Neuronal stem cell (in vitro differentiated cells): ENCODE results near the gene KIAA0930.

Experiments
- DNase-seq: peaks from one replicate; pipeline ENCODE4 v3.0.0-alpha.2; 2013; ENCODE audit warnings: low spot score
- H2AFZ ChIP-seq: one replicate; pipeline ENCODE4 v1.6.1; 2013; ENCODE audit warnings: mild to moderate bottlenecking, low read length, inconsistent platforms
- H2AK5ac ChIP-seq: 2 replicates; pipeline ENCODE4 v1.6.1; 2013; ENCODE audit warnings: low read depth, mild to moderate bottlenecking, inconsistent platforms, low read length, moderate library complexity, mixed read lengths
- H2BK120ac ChIP-seq: 2 replicates; pipeline ENCODE4 v1.6.1; 2013; ENCODE audit warnings: low read depth, mild to moderate bottlenecking, inconsistent platforms, low read length, moderate library complexity, mixed read lengths
- H2BK12ac ChIP-seq: one replicate; pipeline ENCODE4 v1.6.1; 2013; ENCODE audit warnings: low read length, inconsistent platforms
- H2BK15ac ChIP-seq: 2 replicates; pipeline ENCODE4 v1.6.1; 2013; ENCODE audit warnings: mild to moderate bottlenecking, low read length, inconsistent platforms, mixed read lengths
- H2BK5ac ChIP-seq: one replicate; pipeline ENCODE4 v1.6.1; 2013; ENCODE audit warnings: inconsistent platforms, mild to moderate bottlenecking, low read length, moderate library complexity
- H3K14ac ChIP-seq: one replicate; pipeline ENCODE4 v1.6.1; 2013; ENCODE audit warnings: low read length, inconsistent platforms
- H3K18ac ChIP-seq: 2 replicates; pipeline ENCODE4 v1.6.1; 2013; ENCODE audit warnings: low read length, inconsistent platforms
- H3K23ac ChIP-seq: 2 replicates; pipeline ENCODE4 v1.6.1; 2013; ENCODE audit warnings: low read depth, mild to moderate bottlenecking, mixed read lengths, low read length, inconsistent platforms; ENCODE audit not compliant: poor library complexity
- H3K27ac ChIP-seq: replicated peaks from 3 replicates; pipeline ENCODE4 v1.5.1; 2013; ENCODE audit warnings: low read length, inconsistent platforms
- H3K27me3 ChIP-seq, 3 experiments: 2 replicates each; pipeline ENCODE4 v1.6.1; 2013; ENCODE audit warnings: low read length in 3 of 3, mild to moderate bottlenecking in 2 of 3, inconsistent platforms in 1 of 3, low read depth in 1 of 3, mixed read lengths in 1 of 3, moderate library complexity in 1 of 3; ENCODE audit not compliant: control insufficient read depth in 3 of 3, insufficient read depth in 3 of 3
- H3K36me3 ChIP-seq, 2 donors: replicated peaks in 1 of 2; 2 replicates each; pipeline ENCODE4 v1.6.1; 2013; ENCODE audit warnings: low read length in 2 of 2; ENCODE audit not compliant: control insufficient read depth in 2 of 2, insufficient read depth in 2 of 2
- H3K4ac ChIP-seq: 2 replicates; pipeline ENCODE4 v1.6.1; 2013; ENCODE audit warnings: inconsistent platforms, mild to moderate bottlenecking, low read length, moderate library complexity
- H3K4me1 ChIP-seq, 2 donors: 1 replicate in 1 of 2; 2 replicates in 1 of 2; pipeline ENCODE4 v1.6.1; 2013; ENCODE audit warnings: low read length in 2 of 2, low read depth in 1 of 2; ENCODE audit not compliant: control insufficient read depth in 2 of 2, insufficient read depth in 1 of 2
- H3K4me2 ChIP-seq: one replicate; pipeline ENCODE4 v1.6.1; 2013; ENCODE audit warnings: mild to moderate bottlenecking, low read length, inconsistent platforms; ENCODE audit not compliant: insufficient read depth, poor library complexity, severe bottlenecking
- H3K4me3 ChIP-seq, 2 donors: 2 replicates each; pipeline ENCODE4 v1.5.1; 2013; ENCODE audit warnings: low read length in 2 of 2, mild to moderate bottlenecking in 2 of 2, inconsistent platforms in 1 of 2, moderate library complexity in 1 of 2
- H3K79me1 ChIP-seq: one replicate; pipeline ENCODE4 v1.6.1; 2013; ENCODE audit warnings: low read depth, mild to moderate bottlenecking, inconsistent platforms, low read length, moderate library complexity
- H3K9ac ChIP-seq: one replicate; pipeline ENCODE4 v1.6.1; 2013; ENCODE audit warnings: mild to moderate bottlenecking, low read depth, low read length, inconsistent platforms; ENCODE audit not compliant: poor library complexity
- H3K9me3 ChIP-seq, 2 donors: replicated peaks in 1 of 2; 2 replicates each; pipeline versions ENCODE3 to v1.6.1; 2013; ENCODE audit warnings: low read length in 2 of 2, mild to moderate bottlenecking in 2 of 2, inconsistent platforms in 1 of 2, low read depth in 1 of 2, mixed read lengths in 1 of 2, moderate library complexity in 1 of 2; ENCODE audit not compliant: control insufficient read depth in 2 of 2, insufficient read depth in 1 of 2
- H4K8ac ChIP-seq: one replicate; pipeline ENCODE4 v1.6.1; 2013; ENCODE audit warnings: low read depth, mild to moderate bottlenecking, inconsistent platforms, low read length, moderate library complexity
- H4K91ac ChIP-seq: one replicate; pipeline ENCODE4 v1.6.1; 2013; ENCODE audit warnings: low read length, low read depth, mild to moderate bottlenecking, inconsistent platforms; ENCODE audit not compliant: poor library complexity
- WGBS, 2 donors: extraction: QIAGEN DNeasy Blood & Tissue Kit; methylation state at CpG; one replicate each; pipeline ENCODE4 v1.1.7; 2013; ENCODE audit warnings: missing lambda C conversion rate in 2 of 2, mixed read lengths in 1 of 2; ENCODE audit not compliant: insufficient read length in 2 of 2, insufficient replicate concordance in 1 of 2; ENCODE audit errors: extremely low coverage in 2 of 2; 5-methylcytosine and 5-hydroxymethylcytosine counted together

The KIAA0930 gene

DNA sequence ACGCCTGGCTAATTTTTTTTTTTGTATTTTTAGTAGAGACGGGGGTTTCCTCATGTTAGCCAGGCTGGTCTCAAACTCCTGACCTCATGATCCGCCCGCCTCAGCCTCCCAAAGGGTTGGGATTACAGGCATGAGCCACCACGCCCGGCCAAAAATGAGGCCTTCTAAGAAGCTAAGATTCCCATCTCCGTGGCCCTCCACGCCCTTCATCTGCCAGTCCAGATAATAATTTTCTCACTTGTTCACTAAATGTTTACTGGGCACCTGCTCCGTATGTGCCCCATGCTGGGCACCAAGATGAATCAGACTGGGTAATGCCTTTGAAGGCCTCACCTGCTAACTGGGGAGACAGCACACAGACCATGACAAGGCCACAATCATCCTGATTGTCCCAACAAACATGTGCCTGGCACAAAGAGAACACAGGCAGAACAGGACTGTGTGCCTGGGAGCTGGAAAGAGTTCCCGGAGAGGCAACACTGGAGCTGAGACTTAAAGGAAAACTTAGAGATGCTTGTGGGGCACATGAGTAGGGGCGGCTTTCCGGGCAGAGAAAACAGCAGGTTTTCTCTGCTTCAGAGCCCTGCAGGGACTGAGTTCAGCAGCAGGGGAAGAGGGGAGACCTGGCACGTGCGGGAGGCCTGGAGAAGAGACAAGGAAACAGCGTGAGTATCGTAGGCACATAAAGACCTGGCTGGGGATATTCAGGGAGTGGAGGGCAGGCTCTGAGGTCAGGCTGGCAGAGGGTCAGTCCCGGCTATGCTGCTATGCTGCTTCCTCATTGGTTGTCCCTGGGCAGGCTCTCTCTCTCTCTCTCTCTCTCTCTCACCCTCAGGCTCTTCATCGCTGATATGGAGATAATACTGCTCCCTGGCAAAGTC, 2.4 kb downstream of the KIAA0930 start:
- peaks cover 20% of the 10 kb centered on the region for H3K79me1 ChIP-seq
- H2AK5ac ChIP-seq: no peak overlapping the region
- H2BK12ac ChIP-seq: no peak overlapping the region
- no peaks in the 10 kb centered on the region for H3K36me3 ChIP-seq
- H3K18ac ChIP-seq: no peak overlapping the region
- no peak overlapping the region for H4K91ac ChIP-seq
- no peak overlapping the region for H2BK120ac ChIP-seq
- H4K8ac ChIP-seq: no peak overlapping the region
- H3K23ac ChIP-seq: no peak overlapping the region
- no peak overlapping the region for H3K14ac ChIP-seq
- DNase-seq: no peak
- H3K4me2 ChIP-seq: no peak overlapping the region
- H3K9ac ChIP-seq: no peak overlapping the region
- no peaks in the 10 kb centered on the region for H3K9me3 ChIP-seq
- no peak overlapping the region for H2BK15ac ChIP-seq
- H3K27ac ChIP-seq: no peak overlapping the region
- no peak overlapping the region for H2AFZ ChIP-seq
- no peak overlapping the region for H3K4me3 ChIP-seq
- H3K27me3 ChIP-seq: peaks cover 0 to 8% (median 6%) of the 10 kb centered on the region in 3 experiments
- no peak overlapping the region for H3K4ac ChIP-seq
- WGBS, 2 donors: no CpG with 5 or more reads among the region's 18 CpGs
- peaks cover 8 to 18% of the 10 kb centered on the region in 2 donors for H3K4me1 ChIP-seq
- no peak overlapping the region for H2BK5ac ChIP-seq

GRCh38 chr22:45237065-45237990, 3.4 kb downstream of the KIAA0930 start:
- Histone ChIP-seq H3K4me1 (peaks cover 8 to 18% of the 10 kb centered on the region in 2 donors), H2BK120ac (no peak overlapping the region), H2AK5ac (no peak overlapping the region), H3K9me3 (no peaks in the 10 kb centered on the region), H2BK5ac (no peak overlapping the region), H3K36me3 (no peaks in the 10 kb centered on the region), H4K91ac (no peak overlapping the region), H3K23ac (no peak overlapping the region), H2AFZ (no peak overlapping the region), H3K4me2 (no peak overlapping the region), H3K18ac (no peak overlapping the region), H2BK12ac (no peak overlapping the region), H3K27ac (no peak overlapping the region), H2BK15ac (no peak overlapping the region), H3K4me3 (no peak overlapping the region), H3K79me1 (peaks cover 20% of the 10 kb centered on the region), H3K27me3 (peaks cover 0 to 8% (median 6%) of the 10 kb centered on the region in 3 experiments), H4K8ac (no peak overlapping the region), H3K14ac (no peak overlapping the region), H3K9ac (no peak overlapping the region), H3K4ac (no peak overlapping the region)
- no CpG with 5 or more reads among the region's 15 CpGs for WGBS, 2 donors
- DNase-seq: no peak

DNA sequence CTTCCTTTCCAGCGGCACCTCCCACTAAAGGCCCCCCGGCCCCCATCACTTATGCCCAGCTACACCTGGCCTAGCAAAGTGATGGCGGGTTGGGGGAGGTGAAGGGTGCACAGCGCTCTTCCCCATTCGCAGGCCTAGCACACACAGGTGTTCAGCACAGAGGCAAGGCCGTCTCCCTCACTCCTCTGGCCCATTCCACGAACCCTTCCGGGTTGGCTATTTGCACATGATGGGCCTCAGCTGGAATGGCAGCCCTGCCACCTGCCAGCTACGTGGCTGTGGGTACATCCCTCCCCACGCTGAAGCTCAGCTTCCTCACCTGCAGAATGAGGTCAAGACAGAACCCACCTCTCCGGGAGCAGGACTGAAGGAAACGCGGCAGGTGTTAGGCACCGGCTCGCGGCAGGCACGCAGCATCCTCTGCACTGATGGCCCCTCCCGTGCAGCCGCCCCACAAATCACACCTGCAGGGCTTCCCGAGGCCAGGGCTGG, 4.8 kb downstream of the KIAA0930 start:
- H3K14ac ChIP-seq: peak overlapping the region; percentile 64
- H3K4ac ChIP-seq: peak overlapping the region; percentile 77
- peak overlapping the region; percentile 26 for H2BK15ac ChIP-seq
- no peak overlapping the region for H3K4me3 ChIP-seq
- H3K27ac ChIP-seq: no peak overlapping the region
- no peaks in the 10 kb centered on the region for H3K36me3 ChIP-seq
- no peak overlapping the region for H2AFZ ChIP-seq
- H2BK120ac ChIP-seq: no peak overlapping the region
- peaks cover 20% of the 10 kb centered on the region for H3K79me1 ChIP-seq
- no peak overlapping the region for H3K4me2 ChIP-seq
- peak overlapping the region; percentile 44 for H2AK5ac ChIP-seq
- H3K27me3 ChIP-seq: peaks cover 0 to 3% (median 0%) of the 10 kb centered on the region in 3 experiments
- H2BK5ac ChIP-seq: no peak overlapping the region
- DNase-seq: no peak
- H3K9ac ChIP-seq: peak overlapping the region; percentile 67
- no peaks in the 10 kb centered on the region for H3K9me3 ChIP-seq
- H2BK12ac ChIP-seq: peak overlapping the region; percentile 77
- H3K23ac ChIP-seq: no peak overlapping the region
- peaks cover 8 to 11% of the 10 kb centered on the region in 2 donors for H3K4me1 ChIP-seq
- WGBS, 2 donors: no CpG with 5 or more reads among the region's 20 CpGs
- no peak overlapping the region for H4K8ac ChIP-seq
- no peak overlapping the region for H4K91ac ChIP-seq
- peak overlapping the region; percentile 13 for H3K18ac ChIP-seq
